ENCODE data around the gene ZSWIM8. TPM values are rescaled to one million over a fixed set of nuclear protein-coding genes. Genes with fewer than 3 reads are reported as not detected.

Gene ZSWIM8
- total and polyA plus RNA-seq, 2 donors (not counting 3 experiments of a cell fraction or from before 2014, with no cell fraction given) = 111 to 230 TPM

GRCh38 chr10:73802276-73802991 is 17.0 kb downstream of the ZSWIM8 start:
- TF ChIP-seq MAX (IDR thresholded peaks at IDR 0.05; ENCODE audit: insufficient read depth, insufficient read length) (no peak), POLR2A (IDR thresholded peaks at IDR 0.05; ENCODE audit: low read depth, low read length) (no peak), FOS (IDR thresholded peaks at IDR 0.05; ENCODE audit: borderline replicate concordance, insufficient read depth, low read length) (no peak)
- no peaks in the 10 kb centered on the region for H3K4me1 ChIP-seq (ENCODE audit: control insufficient read depth, extremely low read depth, insufficient read depth, low read length)
- H3K27ac ChIP-seq (ENCODE audit: insufficient read depth, low read depth, low read length) = no peak overlapping the region
- POLR2A ChIA-PET = no interaction called here
- no peaks in the 10 kb centered on the region for H4K20me1 ChIP-seq (replicated peaks; ENCODE audit: control insufficient read depth, extremely low read depth, insufficient read depth, low read length)
- FAIRE-seq = no peak
- H2AFZ ChIP-seq (ENCODE audit: low read depth, low read length) = no peak overlapping the region
- no peak overlapping the region for H3K4me3 ChIP-seq (replicated peaks in 1 of 3; ENCODE audit: insufficient read depth in 1 of 3, low read depth in 1 of 3, low read length in 3 of 3)
- no peaks in the 10 kb centered on the region for H3K27me3 ChIP-seq (ENCODE audit: control insufficient read depth in 2 of 2, insufficient read depth in 2 of 2, low read length in 2 of 2)
- H3K79me2 ChIP-seq (ENCODE audit: control insufficient read depth, insufficient read depth, low read length) = no peaks in the 10 kb centered on the region
- no peak overlapping the region for H3K4me2 ChIP-seq (ENCODE audit: insufficient read depth, low read length)
- H3K9ac ChIP-seq (replicated peaks; ENCODE audit: extremely low read depth, insufficient read depth, low read length) = no peak overlapping the region
- H3K36me3 ChIP-seq (ENCODE audit: control insufficient read depth in 2 of 2, extremely low read depth in 1 of 2, insufficient read depth in 2 of 2, low read length in 2 of 2) = peaks cover 18 to 57% of the 10 kb centered on the region in 2 experiments
- dilution Hi-C loops (cut with MboI; ENCODE audit: extremely low pct_ligation_motif_present, low sequenced_read_pairs) = no loop called here
- no peaks in the 10 kb centered on the region for H3K9me1 ChIP-seq (replicated peaks; ENCODE audit: control insufficient read depth, extremely low read depth, insufficient read depth, low read length)
- CTCF ChIA-PET = no interaction called here
- BruUV-seq (replicated peaks) = no TSS peak
- no peaks in the 10 kb centered on the region for H3K9me3 ChIP-seq (replicated peaks; ENCODE audit: control insufficient read depth, insufficient read depth, low read length)
- no peak for DNase-seq (ENCODE audit: low read depth, low spot score)
- intact Hi-C loops (cut with micrococcal nuclease) = no loop called here

- dilution Hi-C loops (cut with MboI; ENCODE audit: extremely low pct_ligation_motif_present, low sequenced_read_pairs) (no loop called here), intact Hi-C loops (cut with micrococcal nuclease) (no loop called here)
- H3K4me2 ChIP-seq (ENCODE audit: insufficient read depth, low read length) = no peak overlapping the region
- H4K20me1 ChIP-seq (replicated peaks; ENCODE audit: control insufficient read depth, extremely low read depth, insufficient read depth, low read length) = no peaks in the 10 kb centered on the region
- ChIA-PET POLR2A (no interaction called here), CTCF (no interaction called here)
- DNase-seq (ENCODE audit: low read depth, low spot score) (no peak), FAIRE-seq (no peak)
- no peaks in the 10 kb centered on the region for H3K4me1 ChIP-seq (ENCODE audit: control insufficient read depth, extremely low read depth, insufficient read depth, low read length)
- H3K79me2 ChIP-seq (ENCODE audit: control insufficient read depth, insufficient read depth, low read length) = no peaks in the 10 kb centered on the region
- H3K27ac ChIP-seq (ENCODE audit: insufficient read depth, low read depth, low read length) = no peak overlapping the region
- peaks cover 21 to 49% of the 10 kb centered on the region in 2 experiments for H3K36me3 ChIP-seq (ENCODE audit: control insufficient read depth in 2 of 2, extremely low read depth in 1 of 2, insufficient read depth in 2 of 2, low read length in 2 of 2)
- H3K27me3 ChIP-seq (ENCODE audit: control insufficient read depth in 2 of 2, insufficient read depth in 2 of 2, low read length in 2 of 2) = no peaks in the 10 kb centered on the region
- no peak overlapping the region for H2AFZ ChIP-seq (ENCODE audit: low read depth, low read length)
- H3K9ac ChIP-seq (replicated peaks; ENCODE audit: extremely low read depth, insufficient read depth, low read length) = no peak overlapping the region
- no TSS peak for BruUV-seq (replicated peaks)
- TF ChIP-seq POLR2A (IDR thresholded peaks at IDR 0.05; ENCODE audit: low read depth, low read length) (no peak), CTCF (IDR thresholded peaks at IDR 0.05; ENCODE audit: extremely low read depth in 1 of 2, insufficient read depth in 1 of 2, low read depth in 1 of 2, low read length in 2 of 2) (no peak), EZH2 (IDR thresholded peaks at IDR 0.05; ENCODE audit: borderline replicate concordance, low read depth, low read length, severe bottlenecking) (no peak), POLR2AphosphoS5 (IDR thresholded peaks at IDR 0.05; ENCODE audit: insufficient read depth, low read depth, low read length) (no peak), MAX (IDR thresholded peaks at IDR 0.05; ENCODE audit: insufficient read depth, insufficient read length) (no peak), JUN (IDR thresholded peaks at IDR 0.05; ENCODE audit: borderline replicate concordance, insufficient read depth, insufficient read length, low read depth) (no peak), FOS (IDR thresholded peaks at IDR 0.05; ENCODE audit: borderline replicate concordance, insufficient read depth, low read length) (no peak), MYC (IDR thresholded peaks at IDR 0.05; ENCODE audit: low read depth, low read length) (no peak), GATA2 (IDR thresholded peaks at IDR 0.05; ENCODE audit: insufficient read depth, insufficient read length, low read depth, low read length) (no peak)
- no peaks in the 10 kb centered on the region for H3K9me3 ChIP-seq (replicated peaks; ENCODE audit: control insufficient read depth, insufficient read depth, low read length)
- H3K9me1 ChIP-seq (replicated peaks; ENCODE audit: control insufficient read depth, extremely low read depth, insufficient read depth, low read length) = no peaks in the 10 kb centered on the region
- no peak overlapping the region for H3K4me3 ChIP-seq (replicated peaks in 1 of 3; ENCODE audit: insufficient read depth in 1 of 3, low read depth in 1 of 3, low read length in 3 of 3)
Measured at GRCh38 chr10:73803680-73804286, 18.4 kb downstream of the ZSWIM8 start.
